Ascending aorta (tissue), 2 donors: ENCODE data around the gene KCNN1. TPM values are rescaled to one million over a fixed set of nuclear protein-coding genes. Genes with fewer than 3 reads are reported as not detected.

Source experiments
- DNase-seq, 2 donors: peaks; one replicate each; pipeline ENCODE4 v3.0.0-alpha.2; 2019; ENCODE audit warnings: low spot score in 2 of 2
- H3K27ac ChIP-seq, 2 donors: fragments of 200-600 bp; sonication (generic); one replicate each; pipeline ENCODE4 v1.5.1; 2016 to 2017; ENCODE audit warnings: mild to moderate bottlenecking in 1 of 2
- H3K27me3 ChIP-seq: fragments of 200-600 bp; sonication (generic); one replicate; pipeline ENCODE4 v1.5.1; 2017
- H3K36me3 ChIP-seq, 2 donors: fragments of 200-600 bp; sonication (generic); one replicate each; pipeline ENCODE4 v1.5.1; 2016
- H3K4me1 ChIP-seq, 2 donors: fragments of 200-600 bp; sonication (generic); one replicate each; pipeline ENCODE4 v1.5.1; 2016 to 2017; ENCODE audit warnings: mild to moderate bottlenecking in 1 of 2
- H3K4me3 ChIP-seq, 2 donors: fragments of 200-600 bp; sonication (generic); one replicate each; pipeline ENCODE4 v1.5.1; 2016 to 2017; ENCODE audit warnings: mild to moderate bottlenecking in 1 of 2
- H3K9me3 ChIP-seq, 2 donors: fragments of 200-600 bp; sonication (generic); one replicate each; pipeline ENCODE4 v1.5.1; 2016
- CTCF ChIP-seq, 3 experiments: fragments of 200-600 bp in 2 of 3; fragments of 450-650 bp in 1 of 3; sonication (generic) in 2 of 3; IDR thresholded peaks; one replicate each; pipeline ENCODE4 v1.5.1; 2016 to 2019; ENCODE audit warnings: antibody characterized with exemption in 3 of 3, mild to moderate bottlenecking in 1 of 3, moderate library complexity in 1 of 3
- intact Hi-C: fragments of 100-400 bp; cut with DNase I; formaldehyde crosslinking; loops from one replicate; pipeline ENCODE4 v1.15.1; 2023
- total RNA-seq: library from RNA; depleted of rRNA; stranded (reverse); fragments of >200 nt; gene quantifications from one replicate; pipeline ENCODE4 v1.1.0, GENCODE V29; 2016

The KCNN1 gene
- total RNA-seq, 1 donor from 2014 or later = not detected

DNA sequence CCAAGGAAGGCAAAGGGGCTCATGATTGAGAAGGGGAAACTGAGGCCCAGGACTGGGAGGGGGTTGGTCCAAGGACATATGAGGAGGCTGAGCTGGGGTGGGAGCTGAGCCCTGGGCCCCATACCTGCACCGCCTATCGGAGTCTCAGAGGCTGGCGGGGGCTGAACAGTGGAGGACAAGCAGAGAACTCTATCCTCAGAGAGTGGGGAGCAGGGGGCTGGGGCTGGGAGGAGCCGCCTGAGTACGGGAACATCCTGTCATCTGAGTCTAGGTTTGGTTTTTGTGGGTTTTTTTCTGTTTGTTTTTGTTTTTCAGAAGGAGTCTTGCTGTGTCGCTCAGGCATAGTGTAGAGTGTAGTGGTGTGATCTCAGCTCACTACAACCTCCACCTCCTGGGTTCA is 47.3 kb downstream of the KCNN1 start:
- Histone ChIP-seq H3K36me3 (peaks cover 56 to 64% of the 10 kb centered on the region in 2 donors), H3K27me3 (no peaks in the 10 kb centered on the region), H3K9me3 (no peaks in the 10 kb centered on the region), H3K4me3 (no peak overlapping the region), H3K4me1 (peaks cover 17 to 29% of the 10 kb centered on the region in 2 donors), H3K27ac (peak overlapping the region; percentile 36 to 63)
- TF ChIP-seq CTCF (IDR thresholded peaks at IDR 0.05) = no peak
- no peak for DNase-seq
- intact Hi-C loops = no loop called here

- no peaks in the 10 kb centered on the region for H3K27me3 ChIP-seq
- H3K36me3 ChIP-seq = peaks cover 34 to 43% of the 10 kb centered on the region in 2 donors
- no peak overlapping the region for H3K4me3 ChIP-seq
- DNase-seq = no peak
- peak overlapping the region; percentile 89 to 90 for H3K27ac ChIP-seq
- intact Hi-C loops = no loop called here
- peaks cover 30 to 50% of the 10 kb centered on the region in 2 donors for H3K4me1 ChIP-seq
- TF ChIP-seq CTCF (IDR thresholded peaks at IDR 0.05) = no peak
- no peaks in the 10 kb centered on the region for H3K9me3 ChIP-seq
These were observed 49.5 kb downstream of the KCNN1 start for GRCh38 chr19:18016209-18016910.

DNA sequence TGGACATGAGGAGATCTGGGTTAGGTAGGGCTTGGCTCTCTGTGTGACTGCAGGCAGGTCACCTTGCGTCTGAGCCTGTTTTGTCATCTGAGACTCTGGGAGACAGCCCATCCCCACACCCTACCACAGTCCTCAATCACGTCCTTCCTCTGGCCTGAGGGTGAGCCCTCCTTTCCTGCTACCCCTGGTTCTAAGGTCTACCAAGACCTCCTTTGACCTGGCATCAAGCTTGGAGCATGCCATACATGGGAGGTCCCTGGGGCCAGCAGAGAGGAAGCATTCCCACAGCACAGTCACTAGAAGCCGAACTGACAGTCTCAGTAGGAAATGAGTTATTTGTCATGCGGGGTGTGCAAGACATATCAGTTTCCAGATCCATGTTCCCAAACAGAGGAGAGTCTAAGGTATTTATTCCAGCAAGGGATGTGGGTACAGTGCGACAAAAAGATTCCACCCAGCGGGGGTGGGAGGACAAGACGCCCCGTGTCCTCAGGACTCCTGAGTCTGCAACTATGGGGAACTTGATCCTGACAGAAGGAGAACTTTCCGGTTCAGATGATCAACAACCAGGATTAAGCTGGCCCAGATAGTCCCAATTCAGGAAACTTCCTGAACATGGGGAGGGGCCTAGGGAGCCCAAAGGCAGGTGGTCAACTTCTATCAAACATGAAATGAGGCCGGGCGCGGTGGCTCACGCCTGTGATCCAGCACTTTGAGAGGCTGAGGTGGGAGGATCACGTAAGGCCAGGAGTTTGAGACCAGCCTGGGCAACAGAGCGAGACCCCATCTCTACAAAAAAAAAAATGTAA is 50.6 kb downstream of the KCNN1 start:
- Histone ChIP-seq H3K27ac (peak overlapping the region; percentile 89 to 90), H3K9me3 (no peaks in the 10 kb centered on the region), H3K27me3 (no peaks in the 10 kb centered on the region), H3K4me3 (no peak overlapping the region), H3K36me3 (peaks cover 25 to 32% of the 10 kb centered on the region in 2 donors), H3K4me1 (peaks cover 35 to 60% of the 10 kb centered on the region in 2 donors)
- TF ChIP-seq CTCF (IDR thresholded peaks at IDR 0.05) = no peak
- intact Hi-C loops = no loop called here
- no peak for DNase-seq

- H3K27me3 ChIP-seq = no peaks in the 10 kb centered on the region
- peak; percentile 77 to 96 for DNase-seq
- H3K4me1 ChIP-seq = peaks cover 39 to 71% of the 10 kb centered on the region in 2 donors
- intact Hi-C loops = loop anchor here (1.0 to 2.0 kb wide), 2 partner anchors 14 to 29 kb away; no protein-coding TSS in a partner anchor
- H3K4me3 ChIP-seq = peak overlapping the region in 1 of 2 donors; percentile 19
- H3K9me3 ChIP-seq = no peaks in the 10 kb centered on the region
- peak overlapping the region; percentile 89 to 90 for H3K27ac ChIP-seq
- no peak for TF ChIP-seq CTCF (IDR thresholded peaks at IDR 0.05)
- H3K36me3 ChIP-seq = peaks cover 1 to 4% of the 10 kb centered on the region in 2 donors
These were observed 53.5 kb downstream of the KCNN1 start for GRCh38 chr19:18020212-18021085.

- Histone ChIP-seq H3K27me3 (no peaks in the 10 kb centered on the region), H3K36me3 (no peaks in the 10 kb centered on the region), H3K9me3 (no peaks in the 10 kb centered on the region), H3K4me3 (peak overlapping the region; percentile 11 to 26), H3K27ac (peak overlapping the region; percentile 89 to 90), H3K4me1 (peaks cover 38 to 71% of the 10 kb centered on the region in 2 donors)
- no peak for TF ChIP-seq CTCF (IDR thresholded peaks at IDR 0.05)
- peak; percentile 75 to 95 for DNase-seq
- intact Hi-C loops = loop anchor here (1.0 to 2.0 kb wide), 2 partner anchors 14 to 28 kb away; no protein-coding TSS in a partner anchor
These were observed 54.3 kb downstream of the KCNN1 start for GRCh38 chr19:18021121-18021755.
